Epithelial cell of proximal tubule (primary cell): ENCODE data around the gene ZSCAN10. TPM values are rescaled to one million over a fixed set of nuclear protein-coding genes. Genes with fewer than 3 reads are reported as not detected.
"Not testable (repeated sequence)": the region's sequence is repeated elsewhere in the genome, so short reads cannot be mapped to it uniquely, and the experiment has no call there.

Experiments used
- DNase-seq: peaks from one replicate; pipeline ENCODE4 v3.0.0-alpha.2; 2011; ENCODE audit warnings: low read depth
- H3K4me3 ChIP-seq: 2 replicates; pipeline ENCODE4 v1.5.1; 2011; ENCODE audit warnings: low read depth, mild to moderate bottlenecking, low read length
- total RNA-seq: library from RNA; depleted of rRNA; stranded (reverse); fragments of >200 nt; gene quantifications from 2 replicates; pipeline ENCODE4 v1.2.3, GENCODE V29; 2015
- TF ChIP-seq, protein P1 (sequence below): conservative IDR thresholded peaks from 2 replicates; pipeline ENCODE4 v1.5.1; 2012; ENCODE audit warnings: low read depth, mild to moderate bottlenecking, low read length

The ZSCAN10 gene
- total RNA-seq, 1 donor from 2014 or later: not detected

DNA sequence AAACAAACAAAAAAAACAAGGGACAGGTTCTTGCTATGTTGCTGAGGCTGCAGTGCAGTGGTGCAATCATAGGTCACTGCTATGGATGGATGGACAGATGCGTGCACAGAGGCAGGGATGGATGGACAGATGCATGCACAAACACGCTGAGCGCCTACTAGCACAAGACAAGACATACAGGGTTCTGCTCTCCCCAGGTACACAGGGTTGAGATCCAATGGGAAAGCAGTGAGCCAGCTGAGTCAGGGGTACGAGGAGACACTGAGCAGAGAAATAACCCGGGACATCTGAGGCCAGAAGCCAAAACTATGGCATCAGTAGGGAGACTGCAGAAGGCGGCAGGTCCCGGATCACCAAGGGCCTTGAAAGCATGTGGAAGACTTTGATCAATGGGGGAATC, 27.4 kb downstream of the ZSCAN10 start:
- TF ChIP-seq, protein P1, sequence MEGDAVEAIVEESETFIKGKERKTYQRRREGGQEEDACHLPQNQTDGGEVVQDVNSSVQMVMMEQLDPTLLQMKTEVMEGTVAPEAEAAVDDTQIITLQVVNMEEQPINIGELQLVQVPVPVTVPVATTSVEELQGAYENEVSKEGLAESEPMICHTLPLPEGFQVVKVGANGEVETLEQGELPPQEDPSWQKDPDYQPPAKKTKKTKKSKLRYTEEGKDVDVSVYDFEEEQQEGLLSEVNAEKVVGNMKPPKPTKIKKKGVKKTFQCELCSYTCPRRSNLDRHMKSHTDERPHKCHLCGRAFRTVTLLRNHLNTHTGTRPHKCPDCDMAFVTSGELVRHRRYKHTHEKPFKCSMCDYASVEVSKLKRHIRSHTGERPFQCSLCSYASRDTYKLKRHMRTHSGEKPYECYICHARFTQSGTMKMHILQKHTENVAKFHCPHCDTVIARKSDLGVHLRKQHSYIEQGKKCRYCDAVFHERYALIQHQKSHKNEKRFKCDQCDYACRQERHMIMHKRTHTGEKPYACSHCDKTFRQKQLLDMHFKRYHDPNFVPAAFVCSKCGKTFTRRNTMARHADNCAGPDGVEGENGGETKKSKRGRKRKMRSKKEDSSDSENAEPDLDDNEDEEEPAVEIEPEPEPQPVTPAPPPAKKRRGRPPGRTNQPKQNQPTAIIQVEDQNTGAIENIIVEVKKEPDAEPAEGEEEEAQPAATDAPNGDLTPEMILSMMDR: no peak
- H3K4me3 ChIP-seq: no peak overlapping the region
- no peak for DNase-seq

DNA sequence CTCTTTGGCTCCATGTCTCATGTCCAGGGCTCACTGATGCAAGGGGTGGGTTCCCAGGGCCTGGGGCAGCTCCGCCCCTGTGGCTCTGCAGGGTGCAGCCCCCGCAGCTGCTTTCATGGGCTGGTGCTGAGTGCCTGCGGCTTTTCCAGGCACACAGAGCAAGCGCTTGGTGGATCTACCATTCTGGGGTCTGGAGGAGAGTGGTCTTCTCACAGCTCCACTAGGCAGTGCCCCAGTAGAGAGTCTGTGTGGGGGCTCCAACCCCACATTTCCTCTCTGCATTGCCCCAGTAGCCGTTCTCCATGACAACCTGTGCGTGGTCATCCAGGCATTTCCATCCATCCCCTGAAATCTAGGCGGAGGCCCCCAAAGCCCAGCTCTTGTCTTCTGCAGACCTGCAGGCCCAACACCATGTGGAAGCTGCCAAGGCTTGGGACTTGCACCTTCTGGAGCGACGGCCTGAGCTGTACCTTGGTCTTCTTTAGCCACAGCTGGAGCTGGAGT, 28.4 kb downstream of the ZSCAN10 start:
- TF ChIP-seq, protein P1: no peak

DNA sequence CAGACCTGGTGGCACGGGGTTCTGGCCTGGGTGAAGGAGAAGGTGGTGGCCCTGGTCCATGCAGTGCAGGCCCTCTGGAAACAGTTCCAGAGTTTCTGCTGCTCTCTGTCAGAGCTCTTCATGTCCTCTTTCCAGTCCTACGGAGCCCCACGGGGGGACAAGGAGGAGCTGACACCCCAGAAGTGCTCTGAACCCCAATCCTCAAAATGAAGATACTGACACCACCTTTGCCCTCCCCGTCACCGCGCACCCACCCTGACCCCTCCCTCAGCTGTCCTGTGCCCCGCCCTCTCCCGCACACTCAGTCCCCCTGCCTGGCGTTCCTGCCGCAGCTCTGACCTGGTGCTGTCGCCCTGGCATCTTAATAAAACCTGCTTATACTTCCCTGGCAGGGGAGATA, 29.9 kb downstream of the ZSCAN10 start:
- not testable (repeated sequence) for DNase-seq, H3K4me3 ChIP-seq

More for the DNA sequence above, 28.4 kb downstream of the ZSCAN10 start:
- no peak overlapping the region for H3K4me3 ChIP-seq
- no peak for DNase-seq

DNA sequence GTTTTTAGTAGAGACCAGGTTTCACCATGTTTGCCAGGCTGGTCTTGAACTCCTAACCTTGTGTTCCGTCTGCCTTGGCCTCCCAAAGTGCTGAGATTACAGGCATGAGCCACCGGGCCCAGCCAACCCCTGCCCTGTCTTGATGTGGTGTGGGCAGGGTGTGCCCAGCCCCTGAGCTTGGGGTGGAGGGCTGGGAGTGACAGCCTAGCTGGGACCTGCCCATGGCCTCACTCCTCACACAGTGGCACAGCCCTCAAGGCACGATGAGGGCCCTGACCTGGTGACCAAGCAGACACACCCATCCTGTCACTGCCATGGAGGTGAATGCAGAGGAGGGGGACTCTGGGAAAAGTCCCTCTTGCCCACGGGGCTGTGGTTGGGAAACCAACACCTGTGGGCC, 30.6 kb downstream of the ZSCAN10 start:
- no peak for DNase-seq
- TF ChIP-seq, protein P1: no peak
- no peak overlapping the region for H3K4me3 ChIP-seq

DNA sequence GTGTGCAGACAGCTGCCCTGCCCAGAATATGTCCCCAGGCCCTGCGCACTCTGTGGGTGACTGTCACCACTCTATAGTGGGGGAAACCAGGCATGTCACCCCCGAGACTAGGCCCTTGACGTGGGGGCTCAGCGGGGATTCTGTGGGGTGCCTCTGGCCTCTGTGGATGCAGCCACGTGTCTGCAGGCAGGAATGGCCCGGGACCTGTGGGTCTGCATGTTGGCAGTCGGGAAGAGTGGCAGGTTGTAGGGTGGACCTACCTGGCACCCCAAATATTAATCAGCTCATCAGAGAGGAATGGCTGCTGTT, 32.7 kb downstream of the ZSCAN10 start:
- TF ChIP-seq, protein P1: no peak
- no peak for DNase-seq
- peak overlapping the region; percentile 64 for H3K4me3 ChIP-seq

DNA sequence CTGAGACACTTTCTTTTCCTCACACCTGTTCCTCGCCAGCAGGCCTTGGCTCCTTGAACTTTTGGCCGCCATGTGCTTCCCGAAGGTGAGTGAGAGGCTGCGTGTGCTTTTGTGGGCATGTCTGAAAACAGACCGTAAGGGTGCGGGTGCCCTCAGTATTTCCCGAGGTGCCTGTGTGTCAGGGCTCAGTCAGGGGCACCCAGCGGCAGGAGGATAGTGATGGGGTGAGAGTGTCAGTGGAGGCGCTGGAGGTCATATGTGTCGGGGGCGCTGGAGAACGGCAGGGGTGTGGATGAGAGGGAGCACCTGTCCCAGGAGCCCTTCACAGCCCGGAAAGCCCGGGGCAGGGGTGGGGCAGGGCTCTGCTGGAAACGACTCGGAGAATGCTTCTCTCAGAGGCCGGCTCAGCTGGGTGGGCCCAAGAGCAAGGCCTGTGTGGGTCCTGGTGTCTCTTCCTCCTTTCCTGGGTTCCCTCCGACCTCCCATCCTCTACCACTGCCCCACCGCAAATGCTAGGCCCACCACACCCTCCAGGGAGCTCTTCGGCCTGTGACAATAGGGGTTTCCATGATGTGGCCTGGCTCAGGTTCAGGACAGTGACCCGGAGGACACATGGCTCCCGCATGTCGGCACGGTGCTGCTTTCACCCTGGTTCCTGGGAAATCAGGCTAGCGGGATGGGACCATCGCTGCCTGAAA, 33.2 kb downstream of the ZSCAN10 start:
- TF ChIP-seq, protein P1: no peak
- peak overlapping the region; percentile 64 for H3K4me3 ChIP-seq
- no peak for DNase-seq

DNA sequence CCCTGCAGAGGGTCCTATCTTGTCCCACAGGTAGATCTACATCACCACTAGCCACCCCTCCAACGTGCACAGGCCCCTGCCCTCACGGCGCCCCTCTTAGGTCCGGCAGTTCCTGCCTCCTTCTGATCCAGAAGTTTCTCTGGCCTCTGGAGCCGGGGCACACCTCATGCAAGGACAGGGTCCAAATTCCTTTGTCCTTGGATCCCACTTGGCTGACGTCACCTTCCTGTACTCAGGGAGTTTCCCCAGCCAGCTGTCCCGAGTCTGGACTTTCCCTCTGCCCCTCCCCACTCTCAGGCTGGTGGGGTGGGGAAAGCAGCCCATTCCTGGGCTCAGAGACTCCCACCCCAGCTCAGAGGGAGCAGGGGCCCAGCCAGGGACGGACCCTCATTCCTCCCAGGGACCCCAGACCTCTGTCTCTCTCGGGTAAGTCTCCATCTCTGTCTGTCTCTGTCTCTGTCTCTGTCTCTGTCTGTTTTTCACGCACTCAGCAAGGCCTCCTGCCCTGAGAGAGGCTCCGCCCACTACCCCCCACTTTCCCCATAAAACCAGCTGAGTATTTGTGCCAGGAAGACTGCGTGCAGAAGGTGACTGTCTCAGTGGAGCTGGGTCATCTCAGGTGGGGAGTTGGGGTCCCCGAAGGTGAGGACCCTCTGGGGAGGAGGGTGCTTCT, 33.9 kb downstream of the ZSCAN10 start, which contains the start of gene IL32:
Gene IL32 (plus strand): TSS at position 572 of the 673 bp plus-strand sequence. CDS start 172 bp downstream, outside the sequence.
- TF ChIP-seq, protein P1: no peak
- DNase-seq: peak; percentile 82
- H3K4me3 ChIP-seq: peak within 1 kb of the TSS; percentile 64
